Heart left ventricle (tissue), 16 donors: ENCODE measurements around the gene TMED6. TPM values are rescaled to one million over a fixed set of nuclear protein-coding genes. Genes with fewer than 3 reads are reported as not detected.
A peak's percentile ranks its signal among the peaks of the same experiment; 100 is the strongest.

Source experiments
- ATAC-seq, 4 donors: fragments of 200-7000 bp; cut with Tn5 transposase; one replicate each; pipeline ENCODE4 v1.9.1; 2020 to 2022; ENCODE audit warnings: moderate library complexity in 4 of 4, mild to moderate bottlenecking in 3 of 4, moderate number of reproducible peaks in 1 of 4
- DNase-seq, 5 donors: peaks; one replicate each; pipeline ENCODE4 v3.0.0-alpha.2; 2020
- H3K27ac ChIP-seq, 12 donors: fragments of 200-600 bp; sonication (generic) in 4 of 12; one replicate each; pipeline versions ENCODE4 v1.5.0 to v1.8.0; 2016 to 2022; ENCODE audit warnings: mild to moderate bottlenecking in 2 of 12
- H3K27me3 ChIP-seq, 9 donors: fragments of 200-600 bp; sonication (generic) in 2 of 9; one replicate each; pipeline versions ENCODE4 v1.5.1 to v1.8.0; 2016 to 2022; ENCODE audit warnings: mild to moderate bottlenecking in 3 of 9
- H3K36me3 ChIP-seq, 9 donors: fragments of 200-600 bp; sonication (generic) in 2 of 9; one replicate each; pipeline versions ENCODE4 v1.5.0 to v1.8.0; 2018 to 2022; ENCODE audit warnings: mild to moderate bottlenecking in 2 of 9
- H3K4me1 ChIP-seq, 12 donors: fragments of 200-600 bp; sonication (generic) in 4 of 12; one replicate each; pipeline versions ENCODE4 v1.5.0 to v1.8.0; 2016 to 2022; ENCODE audit warnings: mild to moderate bottlenecking in 3 of 12
- H3K4me3 ChIP-seq, 12 donors: fragments of 200-600 bp; sonication (generic) in 4 of 12; one replicate each; pipeline versions ENCODE4 v1.5.0 to v1.8.0; 2017 to 2022; ENCODE audit warnings: mild to moderate bottlenecking in 9 of 12, moderate library complexity in 4 of 12
- H3K9me3 ChIP-seq, 12 donors: fragments of 200-600 bp; sonication (generic) in 4 of 12; one replicate each; pipeline versions ENCODE4 v1.5.0 to v1.8.0; 2016 to 2022; ENCODE audit warnings: mild to moderate bottlenecking in 1 of 12
- POLR2A ChIP-seq, 2 donors: fragments of 450-650 bp; IDR thresholded peaks; one replicate each; pipeline ENCODE4 v1.6.1; 2017; ENCODE audit warnings: antibody characterized with exemption in 2 of 2, mild to moderate bottlenecking in 2 of 2, moderate library complexity in 2 of 2
- WGBS, 4 donors: extraction: QIAGEN DNeasy Blood & Tissue Kit in 2 of 4; methylation state at CpG; one replicate each; pipeline versions ENCODE4 v1.1.5 to v1.1.7; 2013 to 2018; 5-methylcytosine and 5-hydroxymethylcytosine counted together
- intact Hi-C, 10 donors: fragments of 100-400 bp; cut with DNase I; formaldehyde crosslinking; loops; one replicate each; pipeline versions ENCODE4 v1.11.1 to v1.14.2; 2022
- polyA plus RNA-seq, 2 donors: library from polyadenylated mRNA; stranded (reverse); fragments of 200-250 nt; gene quantifications; one replicate each; pipeline ENCODE4 v1.2.3, GENCODE V29; 2013
- total RNA-seq, 9 donors: library from RNA; depleted of rRNA in 2 of 9; stranded (reverse); fragments of >200 nt in 2 of 9; fragmentation: NEBNext Ultra II Directional in 3 of 9; extraction: Animal tissue kit (Norgen Biotek cat#: 25700) in 3 of 9; gene quantifications; one replicate each; pipeline versions ENCODE4 v1.1.0 to v1.2.4, GENCODE V29; 2016 to 2023
- TF ChIP-seq, protein P1 (sequence below), 12 donors: fragments of 200-600 bp; sonication (generic) in 4 of 12; IDR thresholded peaks; one replicate each; pipeline versions ENCODE4 v1.5.0 to v1.8.0; 2018 to 2022; ENCODE audit warnings: antibody characterized with exemption in 12 of 12, mild to moderate bottlenecking in 5 of 12
- donor health status: ischemic (EF 13 %, LVEDD 7.1; RV severe dilation, severe dysfunction).
- donor health status: healthy with polysubstance abuse.
- donor health status: DM: no; HTN: yes; CAD: no.
- donor health status: DM: no; HTN: no; CAD: no.
- donor health status: ischemic (EF 25% LVEDD 6.9; RV normal size, moderate dysfunction).
- donor health status: ischemic (EF 25% LVEDD 5.7; RV mildly dilated, moderate dysfunction).
- donor health status: healthy.
- donor health status: DM: yes; HTN: yes; CAD: no.
- donor health status: ischemic (EF 35%, LVEDD 5.7; RV mildly dilated, moderate dysfunction).
- donor health status: nonischemic (EF 11% LVEDD 7.7; RV severe dilation, severe dysfunction).
- donor health status: DM: yes; HTN: yes; CAD: no.
- donor health status: PGD.
- donor health status: ischemic (EF 29% LVEDD 5.4; RV normal size, mild dysfunction).
- donor health status: nonischemic (EF 23%, LVEDD 6.1; RV moderate dilation, normal function).

The TMED6 gene
- total and polyA plus RNA-seq, 11 donors, result 0.08 to 0.76 (median 0.56) TPM; not detected in 8

DNA sequence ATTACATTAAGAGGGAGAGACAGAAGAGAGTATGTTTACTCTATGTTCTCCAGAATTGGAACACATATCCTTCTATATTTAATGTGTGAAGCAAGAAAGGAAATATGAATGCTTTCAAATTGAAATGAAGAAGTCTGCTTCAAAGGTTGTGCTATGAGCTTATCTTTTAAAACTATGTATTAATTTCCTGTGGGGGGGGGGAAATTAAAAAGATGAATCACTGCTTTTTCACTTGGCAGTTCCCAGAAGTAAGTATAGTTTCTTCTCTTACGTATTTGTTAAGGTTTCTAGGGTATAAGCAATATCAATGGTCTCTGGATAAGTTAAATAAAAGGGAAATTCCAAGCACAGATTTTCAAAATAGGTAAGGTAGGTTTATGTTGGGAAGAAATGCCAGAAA lies 27.2 kb upstream of the TMED6 start:
- Histone ChIP-seq H3K4me1 (peaks cover 0 to 21% (median 2%) of the 10 kb centered on the region in 12 donors), H3K9me3 (no peaks in the 10 kb centered on the region), H3K27me3 (no peaks in the 10 kb centered on the region), H3K27ac (peak overlapping the region in 1 of 12 donors; percentile 51), H3K4me3 (no peak overlapping the region), H3K36me3 (peaks cover 0 to 95% (median 77%) of the 10 kb centered on the region in 9 donors)
- TF ChIP-seq, protein P1, sequence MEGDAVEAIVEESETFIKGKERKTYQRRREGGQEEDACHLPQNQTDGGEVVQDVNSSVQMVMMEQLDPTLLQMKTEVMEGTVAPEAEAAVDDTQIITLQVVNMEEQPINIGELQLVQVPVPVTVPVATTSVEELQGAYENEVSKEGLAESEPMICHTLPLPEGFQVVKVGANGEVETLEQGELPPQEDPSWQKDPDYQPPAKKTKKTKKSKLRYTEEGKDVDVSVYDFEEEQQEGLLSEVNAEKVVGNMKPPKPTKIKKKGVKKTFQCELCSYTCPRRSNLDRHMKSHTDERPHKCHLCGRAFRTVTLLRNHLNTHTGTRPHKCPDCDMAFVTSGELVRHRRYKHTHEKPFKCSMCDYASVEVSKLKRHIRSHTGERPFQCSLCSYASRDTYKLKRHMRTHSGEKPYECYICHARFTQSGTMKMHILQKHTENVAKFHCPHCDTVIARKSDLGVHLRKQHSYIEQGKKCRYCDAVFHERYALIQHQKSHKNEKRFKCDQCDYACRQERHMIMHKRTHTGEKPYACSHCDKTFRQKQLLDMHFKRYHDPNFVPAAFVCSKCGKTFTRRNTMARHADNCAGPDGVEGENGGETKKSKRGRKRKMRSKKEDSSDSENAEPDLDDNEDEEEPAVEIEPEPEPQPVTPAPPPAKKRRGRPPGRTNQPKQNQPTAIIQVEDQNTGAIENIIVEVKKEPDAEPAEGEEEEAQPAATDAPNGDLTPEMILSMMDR (IDR thresholded peaks at IDR 0.05), result no peak
- TF ChIP-seq POLR2A (IDR thresholded peaks at IDR 0.05), result no peak
- DNase-seq (no peak), ATAC-seq (no peak)
- intact Hi-C loops, result no loop called here
- 68 to 81% (median 75%) methylated on average over 1 of the region's 1 CpG for WGBS, 4 donors

DNA sequence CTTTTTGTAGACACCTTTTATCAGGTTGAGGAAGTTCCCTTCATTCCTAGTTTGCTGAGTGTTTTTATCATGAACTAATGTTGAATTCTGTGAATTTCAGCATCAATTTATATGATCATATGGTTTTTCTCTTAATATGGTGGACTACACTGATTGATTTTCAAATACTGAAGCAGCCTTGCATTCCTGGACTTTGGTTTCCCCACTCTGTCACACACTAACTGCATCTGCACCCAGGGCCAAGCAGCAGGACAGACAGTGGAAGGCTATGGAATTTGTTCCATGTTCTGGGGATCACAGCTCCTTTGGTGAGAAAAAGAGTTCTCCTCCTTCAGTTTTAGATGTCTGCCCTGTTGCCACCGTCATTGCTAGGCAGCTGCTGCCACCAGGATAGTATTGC lies 26.4 kb upstream of the TMED6 start:
- ATAC-seq (no peak), DNase-seq (no peak)
- Histone ChIP-seq H3K27ac (peak overlapping the region in 1 of 12 donors; percentile 51), H3K9me3 (no peaks in the 10 kb centered on the region), H3K4me3 (no peak overlapping the region), H3K4me1 (peaks cover 0 to 20% (median 0%) of the 10 kb centered on the region in 12 donors), H3K36me3 (peaks cover 0 to 93% (median 76%) of the 10 kb centered on the region in 9 donors), H3K27me3 (no peaks in the 10 kb centered on the region)
- no peak for TF ChIP-seq POLR2A (IDR thresholded peaks at IDR 0.05)
- TF ChIP-seq, protein P1 (IDR thresholded peaks at IDR 0.05), result no peak
- intact Hi-C loops, result no loop called here
- 86 to 100% (median 96%) methylated on average over 1 of the region's 1 CpG for WGBS, 4 donors

DNA sequence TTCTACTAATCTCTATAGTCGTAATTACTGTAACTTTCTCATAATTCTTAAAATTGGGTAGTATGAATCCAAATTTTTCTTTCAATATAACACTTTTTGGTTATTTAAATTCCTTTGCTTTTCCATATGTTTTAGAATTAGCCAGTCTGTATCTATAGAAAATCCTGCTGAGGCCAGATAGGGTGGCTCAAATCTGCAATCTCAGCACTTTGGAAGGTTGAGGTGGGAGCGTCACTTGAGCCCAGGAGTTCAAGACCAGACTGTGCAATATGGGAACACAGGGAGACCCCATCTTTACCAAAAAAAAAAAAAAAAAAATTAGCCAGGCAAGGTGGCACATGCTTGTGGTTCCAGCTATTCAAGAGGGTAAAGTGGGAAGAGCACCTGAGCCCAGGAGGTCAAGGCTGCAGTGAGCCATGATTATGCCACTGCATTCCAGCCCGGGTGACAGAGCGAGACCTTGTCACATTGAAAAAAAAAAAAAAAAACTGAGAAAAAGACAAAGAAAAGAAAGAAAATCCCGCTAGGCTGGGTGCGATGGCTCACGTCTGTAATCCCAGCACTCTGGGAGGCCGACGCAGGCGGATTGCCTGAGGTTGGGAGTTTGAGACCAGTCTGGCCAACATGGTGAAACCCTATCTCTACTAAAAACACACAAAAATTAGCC lies 24.9 kb upstream of the TMED6 start:
- 95 to 97% (median 96%) methylated on average over 10 of the region's 10 CpGs for WGBS, 4 donors
- DNase-seq, result no peak
- intact Hi-C loops, result no loop called here
- peaks cover 0 to 93% (median 76%) of the 10 kb centered on the region in 9 donors for H3K36me3 ChIP-seq
- no peaks in the 10 kb centered on the region for H3K27me3 ChIP-seq
- ATAC-seq, result no peak
- H3K4me3 ChIP-seq, result no peak overlapping the region
- H3K27ac ChIP-seq, result no peak overlapping the region
- H3K4me1 ChIP-seq, result peaks cover 0 to 16% (median 0%) of the 10 kb centered on the region in 12 donors
- TF ChIP-seq, protein P1 (IDR thresholded peaks at IDR 0.05), result no peak
- TF ChIP-seq POLR2A (IDR thresholded peaks at IDR 0.05), result no peak
- no peaks in the 10 kb centered on the region for H3K9me3 ChIP-seq

DNA sequence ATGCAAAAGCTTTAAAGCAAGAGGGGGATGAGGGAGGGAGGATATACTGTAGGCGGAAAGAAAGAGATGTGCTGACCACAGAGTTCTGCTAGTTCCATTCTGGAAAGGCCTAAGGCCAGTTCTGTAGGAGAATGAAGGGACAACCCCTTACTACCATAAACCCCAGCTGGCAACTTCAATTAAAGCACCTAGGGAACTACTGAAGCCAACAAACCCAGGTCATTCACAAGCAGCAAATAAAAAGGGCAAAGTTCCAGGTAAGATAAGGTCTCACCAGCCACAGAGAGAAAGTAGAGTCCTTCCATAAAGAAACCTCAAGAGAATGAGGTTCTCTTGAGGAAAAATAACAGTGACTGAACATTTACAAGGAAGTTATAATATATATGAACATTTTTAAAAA lies 21.4 kb upstream of the TMED6 start:
- H3K36me3 ChIP-seq, result peaks cover 0 to 93% (median 77%) of the 10 kb centered on the region in 9 donors
- intact Hi-C loops, result no loop called here
- no peaks in the 10 kb centered on the region for H3K9me3 ChIP-seq
- H3K4me1 ChIP-seq, result peaks cover 0 to 9% (median 0%) of the 10 kb centered on the region in 12 donors
- TF ChIP-seq, protein P1 (IDR thresholded peaks at IDR 0.05), result no peak
- TF ChIP-seq POLR2A (IDR thresholded peaks at IDR 0.05), result no peak
- no peak for DNase-seq
- H3K27ac ChIP-seq, result no peak overlapping the region
- H3K4me3 ChIP-seq, result no peak overlapping the region
- no peaks in the 10 kb centered on the region for H3K27me3 ChIP-seq
- ATAC-seq, result peak in 1 of 4 donors; percentile 22
- WGBS, 4 donors, result 95 to 98% (median 97%) methylated on average over 1 of the region's 1 CpG
